IPS-NIHi11 (cell line): ENCODE results near the gene SH3BGRL2.

Experiments
- DNase-seq: peaks from one replicate; pipeline ENCODE4 v3.0.0; 2012; ENCODE audit warnings: mixed read lengths, low spot score

Gene SH3BGRL2

DNA sequence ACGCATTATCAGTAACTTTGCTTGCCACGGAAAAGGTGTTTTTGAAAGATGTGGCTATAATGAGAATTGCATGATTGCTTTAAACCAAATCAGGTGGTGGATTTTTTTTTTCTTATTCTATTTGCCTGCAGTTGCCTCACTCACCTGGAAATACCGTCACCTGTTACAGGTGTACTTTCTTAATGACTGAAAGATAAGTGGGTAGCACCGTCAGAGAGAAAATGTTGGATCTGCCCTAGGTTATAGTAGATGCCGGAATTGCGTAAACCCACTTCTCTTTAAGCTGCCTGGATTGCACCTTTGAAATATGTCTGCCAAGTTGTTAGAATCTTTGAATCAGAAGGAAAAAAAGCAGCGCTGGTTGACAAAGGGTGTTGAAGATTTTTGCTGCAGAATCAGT, 68.5 kb downstream of the SH3BGRL2 start:
- DNase-seq = no peak

DNA sequence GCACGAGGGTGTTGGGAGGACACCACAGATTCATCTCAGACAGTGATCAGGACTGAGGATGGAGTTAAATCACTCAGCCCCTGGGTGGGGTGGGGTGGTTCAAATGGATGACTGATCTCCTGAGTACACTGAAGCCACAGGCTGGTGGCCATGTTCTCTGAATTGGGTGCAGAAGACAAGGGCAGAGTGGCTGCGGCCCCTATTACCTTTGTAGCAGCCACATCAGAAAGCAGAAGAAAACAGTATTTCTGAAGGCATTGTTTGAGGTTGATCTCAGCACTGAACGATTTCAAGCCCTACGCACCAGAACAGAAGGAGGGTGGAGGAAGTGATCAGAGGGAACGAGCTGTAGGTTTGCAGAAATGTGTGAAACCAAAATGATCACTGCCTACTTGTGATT, 71.6 kb downstream of the SH3BGRL2 start:
- no peak for DNase-seq

DNA sequence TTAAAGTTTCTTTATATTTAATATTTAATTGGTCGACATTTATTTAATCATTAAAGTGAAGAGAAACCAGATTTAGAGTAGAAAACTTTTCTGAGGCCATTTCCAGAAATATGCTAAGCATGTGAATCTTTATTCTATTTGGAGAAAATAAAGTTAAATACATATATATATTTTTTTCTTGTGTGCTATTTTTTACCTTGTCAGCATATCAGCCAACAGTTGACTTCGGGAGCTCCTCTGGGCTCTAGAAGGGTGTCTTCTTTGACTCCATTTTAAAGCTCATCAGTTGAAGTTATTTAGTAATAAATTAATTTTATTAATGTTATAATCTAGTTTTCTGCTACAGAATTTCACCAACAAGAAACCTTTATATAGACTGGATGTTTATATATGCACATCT, 73.1 kb downstream of the SH3BGRL2 start:
- DNase-seq = no peak

DNA sequence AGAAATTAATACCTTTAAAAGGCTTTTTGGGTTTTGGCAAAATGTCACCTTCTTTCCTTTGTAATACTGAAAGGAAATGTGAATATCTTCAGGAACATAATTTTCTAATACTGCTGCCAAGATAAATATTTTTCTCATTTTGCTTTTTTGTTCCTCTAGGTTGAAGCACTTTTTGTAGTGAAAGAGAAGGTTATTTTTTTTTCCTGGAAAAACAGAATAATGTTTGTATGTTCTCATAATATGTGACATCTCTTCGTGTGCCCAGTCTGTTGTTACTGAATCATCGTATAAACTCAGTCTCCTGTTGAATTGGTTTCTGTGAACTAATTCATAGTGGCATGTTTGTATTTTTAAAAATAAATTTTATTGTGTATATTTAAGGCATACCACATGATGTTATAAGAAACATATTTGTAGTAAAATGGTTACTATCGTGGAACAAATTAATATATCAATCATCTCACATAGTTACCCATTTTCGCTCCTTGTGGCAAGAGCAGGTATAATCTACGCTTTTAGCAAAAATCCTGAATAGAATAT, 74.4 kb downstream of the SH3BGRL2 start:
- no peak for DNase-seq

DNA sequence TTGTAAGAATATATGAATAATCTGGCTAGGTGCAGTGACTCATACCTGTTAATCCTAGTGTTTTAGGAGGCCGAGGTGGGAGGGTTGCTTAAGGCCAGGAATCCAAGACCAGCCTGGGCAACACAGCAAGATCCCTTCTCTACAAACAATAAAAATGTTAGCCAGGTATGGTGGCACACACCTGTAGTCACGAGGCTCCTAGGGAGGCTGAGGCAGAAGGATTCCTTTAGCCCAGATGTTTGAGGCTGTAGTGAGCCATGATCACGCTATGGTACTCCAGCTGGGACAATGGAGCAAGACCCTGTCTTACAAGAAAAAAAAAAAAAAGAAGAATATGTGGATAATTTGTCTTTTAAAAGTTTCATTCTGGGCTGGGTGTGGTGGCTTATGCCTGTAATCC, 75.4 kb downstream of the SH3BGRL2 start:
- DNase-seq = no peak

DNA sequence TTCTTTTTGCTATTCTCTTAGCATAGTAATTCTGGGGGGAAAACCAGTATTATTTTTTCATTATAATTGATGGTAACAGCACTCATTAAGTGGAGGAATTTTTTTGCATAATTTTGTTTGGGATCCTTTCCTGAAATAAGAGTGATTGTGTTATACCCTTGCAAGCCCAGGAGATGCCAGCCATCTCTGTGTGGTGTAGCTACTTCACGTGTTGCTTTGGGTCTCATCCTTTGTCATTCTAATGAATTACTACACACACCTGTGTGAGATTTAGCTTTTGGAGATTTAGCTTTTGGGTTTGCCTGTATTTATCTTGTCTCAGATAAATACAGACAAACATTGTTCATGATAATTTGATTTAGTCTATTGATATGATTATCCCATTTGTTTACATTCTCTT, 76.5 kb downstream of the SH3BGRL2 start:
- no peak for DNase-seq

DNA sequence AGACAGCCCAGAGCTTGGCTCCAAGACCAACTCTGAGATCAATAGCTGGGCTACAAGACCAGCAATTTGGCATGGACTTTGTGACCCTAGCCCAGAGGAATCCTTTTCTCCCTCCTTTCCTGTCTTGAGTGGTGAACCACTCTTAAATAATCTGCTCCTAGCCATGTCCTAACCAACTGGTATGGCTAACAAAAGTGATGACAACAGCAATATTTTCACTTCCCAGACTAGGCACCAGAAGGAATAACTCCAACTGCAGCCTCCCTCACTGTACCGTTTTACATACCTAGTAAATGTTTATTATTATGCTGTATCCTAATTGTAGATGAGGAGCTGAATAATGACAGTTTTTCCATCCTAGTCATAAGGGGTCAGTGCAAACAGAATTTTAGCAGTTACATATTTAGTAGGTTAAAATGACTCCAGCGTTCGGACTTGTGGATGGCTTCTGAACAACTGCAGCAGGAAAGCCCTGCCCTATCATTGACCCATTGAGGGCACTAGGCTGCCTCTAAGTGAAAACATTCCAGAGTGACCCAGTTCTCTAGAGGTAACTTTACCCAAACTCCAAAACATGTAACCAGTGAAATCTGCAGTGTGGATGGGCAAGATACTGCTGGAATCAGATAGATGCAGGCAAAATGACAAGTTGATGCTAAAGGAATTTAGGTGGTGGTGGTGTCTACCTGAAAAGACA, 77.1 kb downstream of the SH3BGRL2 start:
- DNase-seq = no peak

DNA sequence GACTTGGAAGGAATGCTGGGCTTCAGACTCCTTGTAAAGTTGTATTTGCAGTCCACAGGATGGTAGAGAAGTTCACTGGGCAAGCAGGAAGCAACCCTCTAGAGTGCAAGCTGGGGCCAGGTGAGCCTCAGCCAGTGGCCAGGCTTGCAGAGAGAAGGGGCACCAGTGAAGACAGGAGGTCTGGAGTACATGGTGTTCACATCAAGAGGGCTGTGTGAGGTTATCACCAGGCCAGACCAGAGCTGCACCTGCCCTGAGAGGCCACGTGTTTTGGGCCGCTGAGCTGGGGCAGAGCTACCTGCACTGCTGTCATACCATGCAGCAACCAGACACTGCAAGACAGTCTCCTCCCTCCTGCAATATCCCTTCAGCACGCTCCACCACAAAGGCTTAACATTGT, 79.0 kb downstream of the SH3BGRL2 start:
- DNase-seq = no peak

DNA sequence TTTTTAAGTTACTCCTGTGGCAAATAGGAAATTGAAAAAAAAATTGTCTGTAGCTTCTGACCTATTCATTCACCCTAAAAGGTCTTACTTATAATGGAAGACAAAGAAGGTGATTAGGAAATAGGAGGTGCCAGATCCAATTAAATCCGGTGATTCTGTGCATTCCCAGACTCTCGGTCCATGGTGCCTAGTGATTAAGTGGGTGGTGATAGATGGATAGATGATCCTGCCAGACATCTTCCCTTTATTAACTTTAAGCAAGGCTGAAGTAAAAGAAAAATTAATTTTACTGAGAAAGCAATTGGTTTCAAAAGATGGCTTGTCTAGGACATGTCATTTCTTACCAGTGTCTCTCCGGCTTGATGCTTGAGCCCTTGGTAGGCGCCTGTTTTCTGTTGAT, 80.0 kb downstream of the SH3BGRL2 start:
- no peak for DNase-seq

DNA sequence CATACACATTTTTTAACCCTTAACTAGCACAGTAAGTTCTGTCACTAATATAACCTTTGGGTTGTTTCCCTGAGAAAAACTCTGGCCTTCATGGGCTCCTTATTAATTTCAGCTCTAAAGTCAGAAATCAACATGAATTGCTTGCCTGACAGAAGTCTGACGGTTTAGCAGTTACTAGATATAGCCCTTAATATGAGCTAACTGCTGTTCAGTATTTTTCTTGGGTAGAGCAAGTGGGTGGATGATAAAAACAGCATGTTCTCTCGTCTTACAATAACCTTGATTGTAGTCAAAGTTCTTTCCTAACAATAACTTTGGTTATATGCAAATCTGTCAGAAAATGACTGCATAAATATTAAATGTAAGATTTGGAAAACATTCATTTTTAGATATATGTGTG, 81.0 kb downstream of the SH3BGRL2 start:
- no peak for DNase-seq

DNA sequence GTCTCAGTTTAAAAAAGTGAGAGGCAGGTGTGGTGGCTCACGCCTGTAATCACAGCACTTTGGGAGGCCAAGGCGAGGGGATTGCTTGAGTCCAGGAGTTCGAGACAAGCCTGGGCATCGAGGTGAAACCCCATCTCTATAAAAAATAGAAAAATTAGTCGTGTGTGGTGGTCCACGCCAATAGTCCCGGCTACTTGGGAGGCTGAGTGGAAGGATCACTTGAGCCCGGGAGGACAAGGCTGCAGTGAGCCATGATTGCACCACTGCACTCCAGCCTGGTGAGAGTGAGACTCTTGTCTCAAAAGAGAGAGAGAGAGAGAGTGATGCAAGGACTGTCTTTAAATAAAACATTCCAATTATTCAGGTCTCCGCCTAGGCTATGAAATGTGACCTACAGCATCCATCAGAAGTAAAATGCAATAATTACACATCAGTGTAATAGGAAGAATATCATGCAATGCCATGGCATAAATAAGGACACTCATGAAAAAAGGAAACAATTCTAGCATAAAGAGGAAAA, 81.5 kb downstream of the SH3BGRL2 start:
- no peak for DNase-seq

DNA sequence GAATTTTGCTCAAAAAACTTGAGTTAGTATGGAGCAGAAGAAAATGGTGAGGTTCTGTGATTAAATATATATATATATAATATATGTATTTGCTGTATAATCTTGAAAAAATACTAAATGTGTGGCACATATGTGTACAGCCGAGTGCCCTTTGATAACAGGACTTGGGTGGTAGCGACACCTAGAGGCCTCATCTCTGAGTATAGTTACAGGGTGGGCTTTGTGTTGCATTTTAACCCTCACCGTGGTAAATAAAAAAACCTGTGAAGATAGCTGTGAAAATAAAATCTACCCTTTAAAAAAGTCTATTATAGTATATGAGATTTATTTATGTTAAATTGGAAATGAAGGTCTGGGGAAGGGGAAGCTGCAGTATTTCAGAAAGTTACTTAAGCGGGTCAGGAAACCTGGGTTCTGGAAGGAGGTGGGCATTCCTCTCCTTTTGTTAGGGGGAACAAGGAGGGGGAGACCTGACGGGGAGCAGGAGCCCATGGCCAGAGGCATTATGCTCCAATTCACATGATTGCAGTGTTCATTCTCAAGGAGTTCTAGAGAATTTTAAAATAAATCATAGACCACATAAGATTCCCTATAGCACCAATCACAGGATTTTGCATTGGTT, 82.7 kb downstream of the SH3BGRL2 start:
- peak; percentile 52 for DNase-seq

DNA sequence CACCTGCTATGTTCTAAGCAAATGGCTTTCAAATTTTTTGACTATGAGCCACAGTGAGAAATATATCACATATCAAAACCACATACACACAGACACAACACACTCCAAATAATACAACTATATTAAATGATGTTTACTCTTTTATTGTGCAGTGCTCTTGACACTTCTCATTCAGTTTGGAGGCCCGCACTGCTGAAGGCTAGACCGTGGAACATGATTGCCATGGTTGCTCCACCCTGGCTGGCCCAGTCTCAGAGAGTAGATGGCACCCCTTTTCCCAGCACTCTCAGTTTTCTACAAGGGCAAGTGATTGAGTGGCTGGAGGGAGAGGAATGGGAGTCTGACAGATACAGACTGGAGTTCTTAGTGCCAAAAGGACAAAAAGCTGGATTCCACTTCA, 86.9 kb downstream of the SH3BGRL2 start:
- no peak for DNase-seq

DNA sequence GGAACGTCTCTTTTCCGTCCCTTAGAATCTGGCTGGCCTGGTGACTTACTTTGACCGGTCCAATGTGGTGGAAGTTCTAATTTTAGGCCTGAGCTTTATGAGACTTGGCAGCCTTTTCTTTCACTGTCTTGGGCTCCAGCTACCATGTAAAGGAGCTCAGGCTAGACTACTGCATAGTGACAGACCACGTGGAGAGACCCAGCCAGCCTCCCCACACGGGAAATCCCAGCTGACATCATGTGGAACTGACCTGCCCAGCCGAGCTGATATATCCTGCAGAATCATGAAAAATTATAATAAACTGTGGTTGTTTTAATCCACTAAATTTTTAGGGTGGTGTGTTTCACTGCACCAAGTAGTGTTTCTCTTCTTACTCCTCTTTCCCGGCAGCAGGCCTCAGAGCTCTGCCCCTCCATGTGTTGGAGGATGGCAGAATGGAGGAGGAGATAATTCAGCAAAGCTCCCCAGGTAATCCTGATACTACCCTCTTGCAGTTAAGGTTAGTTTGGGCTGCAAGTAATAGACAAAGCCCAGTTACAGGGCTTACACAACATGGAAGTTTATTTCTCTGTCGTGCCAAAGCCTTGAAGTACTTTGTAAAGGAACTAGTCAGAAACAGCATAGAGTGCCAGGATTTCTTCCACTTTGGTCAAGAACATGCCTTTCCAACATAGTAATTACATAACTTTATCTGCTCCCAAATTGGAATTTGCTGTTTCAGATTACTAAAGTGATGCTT, 87.5 kb downstream of the SH3BGRL2 start:
- no peak for DNase-seq

DNA sequence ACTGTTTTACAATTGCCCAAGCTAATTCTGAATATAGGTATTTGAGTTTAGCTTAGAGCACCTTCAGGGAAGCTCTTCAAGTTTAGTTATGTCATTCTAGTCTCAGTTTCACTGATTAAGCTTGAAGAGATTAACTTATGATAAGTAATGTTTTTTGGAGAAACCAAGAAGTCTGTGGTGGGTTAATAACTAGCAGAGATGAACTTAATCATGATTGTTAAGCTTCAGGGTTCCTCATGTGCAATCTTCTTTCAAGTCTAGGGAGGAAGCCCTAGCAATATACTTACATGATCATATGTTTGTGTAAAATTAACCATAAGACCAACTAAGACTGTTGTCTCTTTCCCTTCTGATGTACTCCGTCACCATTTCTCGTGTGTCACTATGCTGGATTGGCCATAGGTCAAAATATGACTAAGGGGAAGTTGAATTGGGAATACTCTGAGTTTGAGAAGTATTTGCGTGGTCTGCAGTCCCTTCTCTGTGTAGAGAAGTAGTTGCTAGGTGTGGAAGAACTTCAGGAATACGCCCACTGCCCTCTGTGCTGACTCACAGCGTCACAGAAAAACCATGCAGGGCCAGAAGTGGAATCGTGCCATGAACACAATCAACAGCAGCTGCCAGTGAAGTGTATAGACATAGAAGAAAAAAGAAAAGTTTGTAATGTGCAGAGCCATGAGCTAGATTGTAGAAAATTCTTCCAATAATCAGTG, 88.3 kb downstream of the SH3BGRL2 start:
- DNase-seq = no peak

DNA sequence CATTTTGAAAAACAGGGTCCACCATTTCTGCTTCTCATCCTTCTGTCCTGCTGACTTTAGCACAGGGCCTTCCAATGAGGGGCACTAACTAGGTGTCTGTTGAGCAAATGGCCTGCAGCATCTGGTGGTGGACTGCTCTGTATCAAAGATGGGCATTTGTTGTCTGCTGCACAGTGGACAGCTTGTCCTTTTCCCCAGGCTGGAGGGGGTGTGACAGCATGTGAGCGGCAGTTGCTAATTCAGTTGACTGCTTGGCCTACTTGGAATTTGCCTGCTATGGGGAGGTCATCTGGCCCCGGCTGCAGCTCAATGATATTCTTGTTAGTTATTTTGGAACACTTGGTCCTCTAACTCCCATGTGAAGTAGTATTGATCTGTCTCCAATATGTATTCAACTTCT, 93.7 kb downstream of the SH3BGRL2 start:
- no peak for DNase-seq

DNA sequence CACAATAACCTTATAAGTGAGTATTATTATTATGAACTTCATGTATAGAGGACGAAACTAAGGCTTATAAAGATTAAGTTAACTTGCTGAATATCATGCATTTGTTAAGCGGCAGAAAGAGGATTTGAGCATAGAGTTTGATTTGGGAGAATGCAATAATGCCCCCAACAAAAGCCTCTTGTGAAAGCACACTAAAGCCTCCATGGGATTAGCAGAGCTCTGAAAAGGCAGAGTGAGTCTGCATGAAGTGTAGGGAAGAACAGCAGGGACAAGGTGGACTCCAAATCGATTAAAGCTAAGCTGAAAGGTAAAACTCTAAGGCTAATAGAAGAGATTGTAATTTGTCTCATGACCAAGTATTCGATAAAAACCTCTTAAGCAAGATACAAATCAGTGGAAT, 100.3 kb downstream of the SH3BGRL2 start:
- no peak for DNase-seq

DNA sequence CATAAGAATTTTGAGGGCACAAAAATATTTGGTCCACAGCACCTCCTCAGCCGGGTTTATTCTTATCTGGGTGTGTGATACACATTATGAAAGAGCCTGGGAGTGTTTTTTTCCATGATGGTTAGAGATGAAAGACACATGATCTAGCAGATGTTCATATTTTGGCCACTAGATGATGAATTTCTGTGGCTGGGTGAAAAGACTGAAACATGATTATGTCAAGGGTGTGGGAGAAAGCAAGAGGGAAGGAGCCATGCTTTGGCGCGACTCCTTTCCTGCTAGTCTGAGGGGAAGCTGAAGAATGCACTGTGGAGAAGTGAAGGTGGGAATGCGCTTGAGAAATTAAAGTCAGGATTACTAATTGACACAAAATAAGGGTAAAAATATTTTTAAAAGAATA, 102.3 kb downstream of the SH3BGRL2 start:
- DNase-seq = no peak

DNA sequence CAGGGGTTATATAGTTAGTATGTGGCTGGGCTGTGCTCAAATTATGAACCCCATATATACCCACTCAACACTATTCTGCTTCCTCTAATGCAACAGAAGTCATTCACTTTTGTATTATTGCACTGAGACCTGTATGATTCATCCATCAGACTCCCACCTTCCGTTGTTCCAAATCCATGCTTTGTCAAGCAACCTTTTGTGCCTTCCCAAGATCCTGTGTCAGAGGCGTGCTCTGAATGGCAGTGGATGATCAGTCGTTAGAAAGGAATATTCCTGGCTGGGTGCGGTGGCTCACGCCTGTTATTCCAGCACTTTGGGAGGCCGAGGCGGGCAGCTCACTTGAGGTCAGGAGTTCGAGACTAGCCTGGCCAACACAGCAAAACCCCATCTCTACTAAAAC, 103.2 kb downstream of the SH3BGRL2 start:
- no peak for DNase-seq

DNA sequence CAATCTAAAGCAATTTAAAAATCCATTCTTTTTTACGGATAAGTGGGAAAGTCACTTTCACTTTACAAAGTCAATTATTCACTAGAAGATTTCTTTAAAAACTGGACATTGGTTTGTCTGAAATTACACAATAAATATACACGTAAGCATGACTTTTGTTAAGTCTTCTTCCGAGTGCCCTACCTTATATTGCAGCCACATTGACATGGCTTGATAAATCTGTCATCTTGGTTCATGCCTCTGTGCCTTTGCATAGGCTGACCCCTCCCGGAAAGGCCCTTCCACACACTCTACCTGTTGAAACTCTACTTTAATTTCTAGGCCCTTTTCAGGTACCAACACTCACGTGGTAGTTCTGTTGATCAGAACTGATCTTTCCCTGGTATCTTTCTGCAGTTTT, 104.1 kb downstream of the SH3BGRL2 start:
- no peak for DNase-seq

DNA sequence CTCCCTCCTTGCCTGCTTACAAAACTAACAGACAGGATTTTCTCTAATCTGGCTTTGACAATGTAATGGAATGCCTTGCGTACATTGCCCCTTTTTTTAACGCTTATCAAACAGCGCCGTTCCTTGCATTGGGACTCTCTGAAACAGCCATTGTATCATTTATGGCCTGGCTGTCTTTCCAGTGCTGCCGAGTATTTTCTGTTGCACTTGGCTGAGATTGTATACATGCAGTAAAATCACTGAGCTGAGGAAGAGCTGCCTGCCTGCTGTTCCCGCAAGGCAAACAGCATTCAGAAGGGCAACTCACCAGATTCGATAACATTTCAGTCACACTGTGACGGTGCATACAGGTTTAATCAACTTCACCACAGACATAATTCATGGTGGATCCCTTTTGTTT, 106.0 kb downstream of the SH3BGRL2 start:
- peak; percentile 17 for DNase-seq

DNA sequence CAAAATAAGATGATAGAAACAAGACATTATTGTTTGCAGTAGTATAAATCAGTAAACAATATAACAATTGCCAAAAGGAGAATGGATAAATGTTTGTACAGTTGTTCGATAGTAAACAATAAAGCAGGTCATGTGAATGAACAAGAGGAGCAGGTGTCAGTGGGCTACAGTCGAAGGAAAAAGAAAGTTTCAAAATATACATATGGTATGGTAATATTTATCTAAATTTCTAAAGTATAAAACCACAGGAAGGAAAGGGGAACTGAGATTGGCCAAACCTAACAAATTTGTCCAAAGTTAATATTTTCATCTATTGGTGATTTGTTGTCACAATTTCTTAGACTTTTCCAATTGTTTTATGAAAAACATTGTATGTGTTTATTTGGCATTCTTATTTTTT, 110.9 kb downstream of the SH3BGRL2 start:
- no peak for DNase-seq
